Cardiac fibroblast (primary cell): ENCODE results near the gene COL18A1.

Source experiments
- DNase-seq, 2 donors: peaks; one replicate each; pipeline versions ENCODE4 v3.0.0 to v3.0.0-alpha.2; 2010; ENCODE audit warnings: low read depth in 2 of 2
- H3K4me3 ChIP-seq, 2 donors: replicated peaks in 1 of 2; 1 replicate in 1 of 2; 2 replicates in 1 of 2; pipeline ENCODE4 v1.5.1; 2011; ENCODE audit warnings: low read depth in 2 of 2, low read length in 2 of 2, mild to moderate bottlenecking in 2 of 2, moderate library complexity in 1 of 2
- TF ChIP-seq, protein P1 (sequence below): IDR thresholded peaks from one replicate; pipeline ENCODE4 v1.5.1; 2011; ENCODE audit warnings: low read depth, mild to moderate bottlenecking, low read length, inconsistent platforms

Gene COL18A1

DNA sequence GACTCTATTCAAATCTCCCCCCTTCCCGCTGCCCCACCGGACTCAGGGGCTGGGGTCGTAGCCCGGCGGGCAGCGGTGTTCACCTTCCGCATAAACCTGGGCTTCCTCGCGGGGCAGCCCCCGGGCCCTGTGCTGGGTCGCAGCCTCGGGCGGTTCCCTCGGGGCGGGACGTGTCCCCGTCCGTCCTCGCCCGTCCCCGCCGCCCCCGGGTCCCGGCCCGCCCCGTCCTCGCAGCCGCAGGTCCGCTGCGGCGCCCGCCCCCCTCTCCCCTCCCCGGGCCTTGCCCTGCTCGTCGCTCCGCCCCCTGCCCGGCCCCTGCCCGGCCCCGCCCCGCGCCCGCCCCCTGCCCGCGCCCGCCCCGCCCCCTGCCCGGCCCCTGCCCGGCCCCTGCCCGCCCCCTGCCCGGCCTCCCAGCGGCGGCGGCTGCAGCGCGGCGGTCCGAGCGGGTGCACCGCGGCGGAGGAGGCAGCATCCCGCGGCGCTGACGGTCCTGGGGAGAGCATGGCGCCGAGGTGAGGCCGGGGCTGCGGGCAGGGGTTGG, at the start of gene COL18A1:
Gene COL18A1, plus strand, starts transcription at position 436 of the 541 bp plus-strand sequence. Its CDS starts 66 bp downstream, at position 502.
- DNase-seq = peak; percentile 31 to 71
- H3K4me3 ChIP-seq = peak within 1 kb of the TSS; percentile 43 to 63
- TF ChIP-seq, protein P1, sequence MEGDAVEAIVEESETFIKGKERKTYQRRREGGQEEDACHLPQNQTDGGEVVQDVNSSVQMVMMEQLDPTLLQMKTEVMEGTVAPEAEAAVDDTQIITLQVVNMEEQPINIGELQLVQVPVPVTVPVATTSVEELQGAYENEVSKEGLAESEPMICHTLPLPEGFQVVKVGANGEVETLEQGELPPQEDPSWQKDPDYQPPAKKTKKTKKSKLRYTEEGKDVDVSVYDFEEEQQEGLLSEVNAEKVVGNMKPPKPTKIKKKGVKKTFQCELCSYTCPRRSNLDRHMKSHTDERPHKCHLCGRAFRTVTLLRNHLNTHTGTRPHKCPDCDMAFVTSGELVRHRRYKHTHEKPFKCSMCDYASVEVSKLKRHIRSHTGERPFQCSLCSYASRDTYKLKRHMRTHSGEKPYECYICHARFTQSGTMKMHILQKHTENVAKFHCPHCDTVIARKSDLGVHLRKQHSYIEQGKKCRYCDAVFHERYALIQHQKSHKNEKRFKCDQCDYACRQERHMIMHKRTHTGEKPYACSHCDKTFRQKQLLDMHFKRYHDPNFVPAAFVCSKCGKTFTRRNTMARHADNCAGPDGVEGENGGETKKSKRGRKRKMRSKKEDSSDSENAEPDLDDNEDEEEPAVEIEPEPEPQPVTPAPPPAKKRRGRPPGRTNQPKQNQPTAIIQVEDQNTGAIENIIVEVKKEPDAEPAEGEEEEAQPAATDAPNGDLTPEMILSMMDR = no peak

DNA sequence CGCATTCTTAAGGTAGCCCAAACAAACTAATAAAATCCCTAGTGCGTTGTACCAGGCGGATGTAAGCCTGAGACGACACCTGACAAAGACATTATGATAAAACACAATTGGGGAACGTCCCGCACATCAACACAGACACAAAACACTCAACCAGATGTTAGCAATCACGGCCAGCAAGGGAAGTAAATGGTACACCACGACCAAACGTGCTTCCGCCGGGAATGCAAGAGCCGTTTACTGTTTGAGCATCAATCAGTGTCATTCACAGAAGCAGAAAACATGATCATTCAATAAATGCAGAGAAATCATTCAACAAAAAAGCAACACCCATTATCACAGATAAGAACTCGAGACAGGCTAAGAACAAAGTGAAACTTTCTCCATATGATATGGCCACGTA, 49.4 kb upstream of the COL18A1 start:
- DNase-seq = no peak
- H3K4me3 ChIP-seq = no peak overlapping the region
- TF ChIP-seq, protein P1 = no peak

DNA sequence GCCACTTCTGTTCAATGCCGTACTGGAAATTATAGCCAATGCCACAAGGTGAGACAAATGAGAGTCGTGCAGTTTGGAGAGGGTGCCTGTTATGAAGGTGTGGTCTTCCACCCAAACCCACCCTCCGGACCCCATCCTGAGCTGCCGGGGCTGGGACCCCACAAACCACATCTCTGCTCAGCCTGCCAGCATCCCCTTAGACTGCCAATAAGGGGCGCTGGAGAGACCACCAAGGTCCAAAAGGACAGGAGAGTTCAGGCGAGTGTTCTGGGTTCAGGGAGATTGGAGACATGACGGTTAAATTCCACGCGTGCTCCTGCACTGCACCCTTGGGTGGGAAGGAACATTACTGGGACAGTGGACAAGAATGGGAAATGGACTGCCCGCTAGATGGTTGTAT, 48.7 kb upstream of the COL18A1 start:
- H3K4me3 ChIP-seq = no peak overlapping the region
- TF ChIP-seq, protein P1 = no peak
- DNase-seq = no peak

DNA sequence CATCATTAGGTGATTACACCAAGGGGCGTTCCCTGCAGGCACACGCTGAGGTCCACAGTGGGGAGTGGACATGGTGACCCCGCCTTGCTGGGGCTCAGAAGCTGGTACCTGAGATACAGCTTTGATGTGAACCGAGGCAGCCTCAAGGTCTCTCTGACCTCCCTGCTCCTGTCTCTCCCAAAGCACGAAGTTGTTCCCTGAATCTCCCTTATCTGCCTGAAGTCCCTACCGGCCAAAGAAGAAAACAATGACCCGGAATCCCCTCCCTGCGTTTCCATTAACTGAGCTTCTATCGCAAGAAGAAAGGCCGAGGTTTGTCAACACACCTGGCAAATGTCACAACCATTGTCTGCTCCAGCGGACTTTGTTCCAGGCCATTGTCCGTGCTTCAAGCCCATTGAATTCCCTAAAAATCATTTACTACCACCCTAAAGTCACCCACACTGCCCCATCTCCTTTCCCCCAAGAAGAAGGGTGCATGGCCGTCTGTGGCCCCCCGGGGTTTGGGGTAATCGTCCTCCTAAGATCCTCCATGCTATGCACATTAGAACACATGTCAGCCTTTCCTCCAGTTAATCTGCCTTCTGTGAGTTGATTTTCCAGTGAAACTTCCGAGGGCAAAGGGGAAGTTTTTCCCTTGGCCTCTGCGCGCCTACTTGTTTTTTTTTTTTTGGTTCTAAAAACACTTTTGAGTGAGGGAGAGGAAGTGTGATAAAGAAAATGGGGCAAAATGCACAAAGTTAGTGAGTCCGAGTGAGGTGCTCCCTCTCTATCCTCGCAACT, 48.1 kb upstream of the COL18A1 start:
- TF ChIP-seq, protein P1 = no peak
- H3K4me3 ChIP-seq = no peak overlapping the region

DNA sequence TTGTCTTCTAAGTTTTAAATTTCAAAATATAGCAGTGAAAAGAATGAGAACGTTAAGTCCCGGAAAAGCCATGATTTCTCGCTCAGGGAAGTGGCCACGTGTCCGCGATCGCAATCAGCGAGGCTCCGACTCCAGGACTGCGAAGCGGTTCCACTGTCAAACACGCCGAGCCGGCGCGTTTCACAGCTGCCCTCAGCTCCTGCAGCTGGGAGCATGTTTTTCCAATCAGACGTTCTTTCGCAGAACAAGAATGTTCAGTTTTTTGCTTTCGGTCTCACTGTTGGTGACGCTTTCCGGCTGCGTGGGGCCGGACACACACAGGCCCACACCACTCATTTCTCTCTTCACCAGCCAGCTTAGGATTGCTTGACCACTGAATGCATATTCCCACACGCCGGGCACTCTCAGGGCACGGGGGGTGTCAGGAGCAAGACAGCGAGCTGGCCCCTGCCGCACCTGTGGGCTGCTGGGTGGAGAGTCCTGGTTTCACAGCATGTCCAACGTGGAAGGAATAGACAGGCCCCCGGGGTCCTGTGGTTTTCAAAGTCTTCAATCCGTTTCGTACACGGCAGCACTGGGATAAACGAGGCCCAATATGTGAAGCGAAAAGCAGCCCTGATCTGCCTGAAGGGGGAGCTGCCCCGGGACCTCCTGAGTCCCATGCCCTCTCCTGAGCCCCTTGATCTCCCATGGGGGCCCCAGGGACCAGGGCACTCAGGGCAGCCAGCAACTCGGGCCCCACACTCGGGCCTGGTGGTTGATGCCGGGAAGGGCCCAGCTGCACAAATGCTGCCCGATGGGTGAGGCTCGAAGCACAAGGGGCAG, 47.3 kb upstream of the COL18A1 start:
- TF ChIP-seq, protein P1 = peak; percentile 12
- DNase-seq = peak; percentile 10 to 44
- H3K4me3 ChIP-seq = no peak overlapping the region

More for the DNA sequence above, 48.1 kb upstream of the COL18A1 start:
- no peak for DNase-seq

DNA sequence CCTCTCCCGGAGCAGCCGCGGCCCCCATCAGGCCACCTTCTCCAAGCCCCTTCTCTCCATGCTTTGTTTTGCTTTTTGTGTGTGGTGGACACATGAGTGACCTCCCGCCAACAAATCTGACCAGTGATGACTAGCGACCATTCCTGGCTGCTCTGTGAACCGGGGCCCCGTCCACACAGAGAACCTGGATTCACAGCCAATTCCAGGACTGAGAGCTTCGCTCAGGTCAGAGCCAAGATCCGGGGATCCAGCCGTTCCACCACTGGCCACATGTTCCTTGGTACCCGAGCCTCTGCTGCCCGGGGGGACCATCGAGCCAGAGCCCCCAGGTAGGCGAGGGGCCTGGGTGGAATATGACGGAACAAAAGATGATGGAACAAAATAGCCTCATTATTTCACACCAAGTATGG, 46.7 kb upstream of the COL18A1 start:
- no peak for DNase-seq
- H3K4me3 ChIP-seq = no peak overlapping the region
- TF ChIP-seq, protein P1 = no peak
